NCI-H446 treated with DMSO at 0.1 percent for 48 hours (cell line): ENCODE measurements around the gene ASAP2.
A peak's percentile ranks its signal among the peaks of the same experiment; 100 is the strongest.

Source experiments
- DNase-seq: peaks from one replicate; lab custom pipeline; 2025; lab: John Stamatoyannopoulos, UW

The ASAP2 gene

DNA sequence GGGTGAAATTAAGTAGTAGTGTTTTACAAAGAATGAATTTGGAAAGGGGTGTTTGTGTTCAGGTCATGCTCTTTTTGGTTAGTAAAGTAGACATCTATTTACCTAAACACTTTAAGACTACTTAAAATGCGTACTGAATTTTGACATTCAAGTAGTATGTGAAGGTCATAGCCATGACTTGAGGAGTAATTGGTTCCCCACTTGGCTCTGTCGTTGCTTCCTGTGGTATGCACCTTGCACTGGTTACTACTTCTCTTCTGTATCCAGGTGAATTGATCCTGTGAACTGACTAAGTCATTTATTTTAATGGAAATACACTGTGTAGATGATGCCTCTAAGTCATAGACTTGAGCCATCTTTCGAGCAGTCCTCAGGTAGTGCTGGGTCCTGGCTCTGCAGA is 118.8 kb downstream of the ASAP2 start:
- no peak for DNase-seq

DNA sequence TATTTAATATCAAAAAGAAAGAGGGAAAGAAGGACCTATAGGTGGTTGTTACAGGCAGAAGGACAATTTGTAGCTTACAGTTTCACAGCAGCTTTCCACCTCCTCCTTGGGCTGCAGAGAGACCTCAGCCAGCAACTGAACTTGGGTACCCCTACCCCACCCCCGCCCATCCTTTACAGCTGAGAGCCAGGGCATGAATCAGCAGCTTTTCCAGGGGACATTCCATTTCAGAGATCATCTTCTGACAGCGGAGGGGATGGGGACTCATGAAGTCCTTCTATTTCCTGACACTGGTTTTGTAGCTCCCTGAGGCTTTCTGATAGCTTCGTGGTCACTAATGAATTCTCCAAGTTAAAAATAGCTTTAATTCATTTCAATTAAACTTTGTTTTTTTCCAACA is 120.4 kb downstream of the ASAP2 start:
- no peak for DNase-seq

DNA sequence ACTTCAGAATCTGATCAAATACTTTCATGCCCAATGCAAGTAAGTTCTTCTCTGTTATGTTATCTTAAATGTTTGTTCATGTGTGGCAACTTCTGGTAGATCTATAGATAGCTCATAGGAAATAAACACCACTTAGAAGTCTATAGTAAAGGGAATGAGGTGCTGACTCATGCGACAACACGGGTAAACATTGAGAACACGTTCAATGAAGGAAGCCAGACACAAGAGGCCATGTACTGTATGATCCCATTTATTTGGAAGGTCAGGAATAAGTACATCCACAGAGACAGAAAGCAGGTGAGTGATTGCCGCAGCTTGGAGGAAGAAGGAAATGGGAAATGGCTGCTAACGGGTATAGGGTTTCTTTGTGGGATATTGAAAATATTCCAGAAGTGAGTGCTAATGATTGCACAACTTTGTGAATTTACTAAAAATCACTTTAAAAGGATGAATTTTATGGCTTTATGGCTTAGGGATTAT is 121.3 kb downstream of the ASAP2 start:
- no peak for DNase-seq

DNA sequence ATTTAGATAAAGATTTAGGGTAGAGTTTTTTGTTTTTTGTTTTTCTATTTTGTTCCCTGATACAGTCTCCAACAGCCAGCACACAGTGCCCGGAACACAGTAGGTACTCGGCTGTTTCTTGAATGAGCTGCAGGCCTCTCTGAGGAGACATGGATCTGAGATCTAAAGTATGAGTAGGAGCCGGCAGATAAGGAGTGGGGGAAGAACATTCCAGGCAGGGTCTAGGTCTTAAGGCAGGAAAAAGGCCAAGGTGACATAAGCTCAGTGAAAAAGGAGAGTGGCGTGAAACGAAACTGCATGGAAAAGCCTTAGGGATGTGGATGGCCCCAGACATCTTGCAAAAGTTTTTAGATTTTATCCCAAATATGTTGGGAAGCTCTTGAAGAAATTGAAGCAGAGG is 122.3 kb downstream of the ASAP2 start:
- DNase-seq: no peak

DNA sequence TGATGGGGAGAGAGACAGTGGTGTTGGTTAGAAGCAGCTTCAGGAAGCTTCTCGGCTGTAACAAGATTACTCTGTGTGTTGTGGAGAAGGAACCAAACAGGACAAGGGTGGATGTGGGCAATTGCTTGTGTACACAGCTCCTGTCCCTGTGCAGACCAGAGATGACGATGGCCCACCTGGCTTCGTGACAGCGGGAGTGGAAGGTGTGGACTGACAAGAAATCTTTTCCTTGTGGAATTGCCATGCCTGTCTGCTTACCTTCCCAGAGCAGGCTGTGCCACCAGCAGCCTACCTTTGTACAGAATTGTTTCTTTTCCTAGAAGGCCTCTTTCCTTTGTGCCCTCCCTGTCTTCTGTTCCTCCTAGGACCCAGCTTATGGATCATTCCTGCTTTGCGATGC is 122.9 kb downstream of the ASAP2 start:
- DNase-seq: no peak

DNA sequence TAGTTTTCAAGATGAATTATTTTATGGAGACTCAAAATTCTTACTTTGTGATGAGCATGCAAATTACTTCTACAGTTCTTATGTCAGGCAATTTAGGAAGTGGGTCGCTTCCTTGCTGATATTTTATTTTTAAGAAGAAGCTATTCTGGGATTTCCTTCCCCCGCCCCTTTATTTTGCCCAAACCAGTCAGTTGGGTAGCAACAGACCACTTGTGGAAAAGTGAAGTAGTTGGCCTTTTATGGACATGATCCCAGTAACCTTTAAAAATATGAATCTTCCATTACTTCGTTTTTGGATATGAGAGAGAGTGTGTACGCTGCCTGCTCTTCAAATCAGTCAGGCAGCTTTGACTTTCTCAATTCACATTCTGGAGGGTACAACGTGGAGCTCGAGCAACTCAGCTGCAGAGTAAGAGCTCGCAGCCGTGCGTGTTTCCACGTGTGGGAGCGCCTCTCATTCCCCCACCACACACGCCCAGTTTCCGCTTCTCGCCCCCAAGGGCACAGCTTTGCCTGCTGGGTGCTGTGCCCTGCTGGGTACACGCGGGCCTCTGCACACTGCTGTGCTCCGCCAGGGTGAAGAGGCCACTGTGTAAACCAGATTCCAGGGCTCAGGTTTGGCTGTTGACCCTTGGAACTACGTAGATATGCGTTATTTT is 124.1 kb downstream of the ASAP2 start:
- no peak for DNase-seq

DNA sequence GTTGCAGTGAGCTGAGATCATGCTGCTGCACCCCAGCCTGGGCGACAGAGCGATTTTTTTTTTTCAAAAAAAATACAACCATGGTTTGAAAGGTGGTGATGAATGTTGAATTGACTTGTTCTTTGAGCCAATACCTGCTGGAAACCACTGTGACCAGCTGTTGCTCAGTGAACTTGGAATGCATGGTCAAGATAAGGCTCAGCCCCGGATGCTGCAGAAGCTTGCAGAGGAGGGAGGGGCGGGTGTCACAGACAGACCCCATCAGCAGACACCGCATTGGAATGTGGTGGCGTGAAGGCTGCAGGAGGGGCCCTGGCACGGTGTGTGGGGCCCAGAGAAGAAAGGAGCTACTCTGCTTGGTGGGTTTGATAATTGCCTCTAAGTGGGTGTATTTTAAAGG is 125.1 kb downstream of the ASAP2 start:
- no peak for DNase-seq

DNA sequence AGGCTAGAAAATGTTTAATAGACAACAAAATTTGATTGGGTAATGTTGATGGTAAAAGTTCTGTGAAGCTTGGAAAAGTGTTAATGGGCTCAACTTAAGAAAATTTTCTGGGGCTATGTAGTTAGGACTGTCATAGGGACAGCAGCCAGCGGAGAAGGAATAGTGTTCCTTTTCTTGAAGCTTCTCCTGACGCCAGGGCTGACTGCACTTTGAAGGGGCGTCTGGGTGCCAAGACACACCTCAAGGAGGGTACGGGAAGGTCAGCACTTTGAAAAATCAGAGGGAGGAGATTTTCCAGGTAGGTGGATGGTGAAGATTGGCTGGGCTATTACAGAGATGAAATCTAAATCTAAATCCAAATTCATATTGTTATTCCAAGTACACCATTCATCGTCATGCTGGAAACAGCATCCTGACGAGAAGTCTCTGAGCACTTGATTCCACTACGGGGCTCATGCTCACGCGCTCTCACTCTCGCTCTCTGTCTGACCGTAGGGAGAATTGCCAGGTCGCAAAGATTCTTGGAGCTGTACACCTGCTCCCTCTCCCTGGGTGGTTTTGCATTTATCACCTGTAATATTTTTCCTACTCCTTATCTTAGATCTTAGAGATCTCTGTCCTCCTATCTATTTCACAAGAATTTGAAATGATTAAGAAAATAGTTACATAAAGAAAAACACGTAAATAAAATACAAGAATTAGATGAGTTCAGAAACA is 125.7 kb downstream of the ASAP2 start:
- no peak for DNase-seq

DNA sequence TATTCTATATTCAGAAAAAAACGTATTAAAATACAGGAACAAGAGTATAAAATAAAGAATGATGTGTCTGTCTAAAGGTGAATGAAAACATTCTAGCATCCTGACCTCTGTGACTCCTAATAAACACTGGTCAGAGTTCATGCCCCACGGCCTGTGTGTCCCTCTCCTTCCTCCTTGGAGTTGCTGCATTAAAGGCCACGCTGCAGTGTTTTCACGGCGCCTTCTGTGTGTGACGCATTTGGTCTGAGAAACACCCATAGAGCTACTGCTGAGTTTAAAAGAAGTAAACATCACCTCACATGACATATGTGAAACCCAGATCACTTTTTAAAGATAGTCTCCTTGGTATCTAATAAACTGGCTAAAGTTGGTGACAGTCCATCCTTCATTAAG is 126.2 kb downstream of the ASAP2 start:
- no peak for DNase-seq

DNA sequence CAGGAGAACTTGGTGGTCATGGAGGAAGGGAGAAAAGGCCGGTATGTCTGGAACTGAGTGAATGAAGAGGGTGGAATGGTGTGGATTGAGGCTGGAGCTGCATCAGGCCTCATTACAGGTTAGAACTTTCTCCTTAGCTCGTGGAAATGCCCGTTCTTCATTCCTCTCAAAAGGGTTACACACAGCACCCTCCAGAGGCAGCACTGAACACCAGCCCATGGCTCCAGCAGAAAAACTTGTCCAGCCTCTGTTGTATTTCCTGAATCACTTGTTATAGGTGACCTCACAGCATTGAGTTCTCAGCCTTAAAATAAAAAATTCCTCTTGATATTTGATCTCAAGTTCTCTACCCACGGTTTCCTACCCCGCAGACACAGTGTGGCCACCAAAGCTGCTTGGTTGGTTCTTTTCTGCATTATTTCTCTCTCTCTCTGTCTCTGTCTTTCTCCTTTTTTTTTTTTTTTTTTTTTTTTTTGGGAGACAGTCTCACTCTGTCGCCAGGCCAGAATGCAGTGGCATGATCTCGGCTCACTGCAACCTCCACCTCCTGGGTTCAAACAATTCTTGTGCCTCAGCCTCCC is 127.1 kb downstream of the ASAP2 start:
- no peak for DNase-seq

DNA sequence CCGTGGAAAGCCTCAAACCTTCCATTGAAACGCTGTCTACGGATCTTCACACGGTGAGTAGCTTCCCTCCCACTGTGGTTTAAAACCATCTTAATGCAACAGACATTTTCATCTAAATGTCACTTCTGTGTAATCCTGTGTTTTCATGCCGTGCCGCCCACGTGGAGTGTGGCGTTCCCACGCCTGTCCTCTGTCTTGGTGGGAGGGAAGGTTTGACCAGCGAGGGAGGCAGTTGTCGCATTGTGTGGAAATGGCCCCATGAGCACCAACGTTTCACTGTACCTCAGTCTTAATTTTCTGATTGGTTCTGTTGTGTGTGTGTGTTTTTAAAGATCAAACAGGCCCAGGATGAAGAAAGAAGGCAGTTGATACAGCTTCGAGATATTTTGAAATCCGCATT is 128.1 kb downstream of the ASAP2 start:
- no peak for DNase-seq

DNA sequence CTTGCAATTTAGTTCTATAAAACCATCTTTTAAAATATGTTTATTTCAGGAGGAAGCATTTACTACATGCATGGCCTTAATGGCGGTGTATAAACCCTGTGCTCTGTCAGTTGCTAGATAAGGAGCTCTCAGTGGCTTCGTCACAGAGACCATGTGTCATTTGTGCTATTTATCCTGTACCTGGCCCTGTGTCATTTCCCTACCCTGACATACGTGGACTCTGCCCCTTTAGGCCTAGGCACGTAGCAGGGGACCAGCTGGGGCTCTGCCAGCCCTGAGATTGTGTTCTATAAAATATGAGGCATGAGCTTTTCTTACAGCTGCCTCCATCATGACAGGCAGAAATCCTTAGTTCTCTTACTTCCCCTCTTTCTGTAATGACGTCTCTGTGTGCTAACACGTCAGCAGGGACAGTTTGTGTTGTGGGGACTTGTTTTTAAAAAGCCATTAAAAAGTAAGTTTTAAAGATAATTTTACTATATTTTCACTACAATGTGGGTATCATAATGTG is 128.8 kb downstream of the ASAP2 start:
- DNase-seq: no peak

DNA sequence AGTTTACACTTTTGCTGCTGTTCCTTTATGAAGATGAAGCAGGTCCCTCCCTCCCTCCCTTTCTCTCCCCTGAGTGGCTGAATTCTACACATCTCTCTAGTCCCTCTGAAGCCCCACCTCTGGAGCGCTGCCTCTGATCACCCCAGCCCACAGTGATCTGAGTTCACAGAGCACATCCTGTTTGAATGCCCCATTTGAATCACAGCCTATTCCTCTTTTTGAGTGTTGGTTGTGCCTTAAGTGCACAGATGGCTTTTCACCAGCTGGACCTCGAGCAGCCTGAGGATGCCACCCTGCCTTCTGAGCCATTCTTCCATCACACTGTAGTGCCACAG is 129.6 kb downstream of the ASAP2 start:
- peak; percentile 62 for DNase-seq

DNA sequence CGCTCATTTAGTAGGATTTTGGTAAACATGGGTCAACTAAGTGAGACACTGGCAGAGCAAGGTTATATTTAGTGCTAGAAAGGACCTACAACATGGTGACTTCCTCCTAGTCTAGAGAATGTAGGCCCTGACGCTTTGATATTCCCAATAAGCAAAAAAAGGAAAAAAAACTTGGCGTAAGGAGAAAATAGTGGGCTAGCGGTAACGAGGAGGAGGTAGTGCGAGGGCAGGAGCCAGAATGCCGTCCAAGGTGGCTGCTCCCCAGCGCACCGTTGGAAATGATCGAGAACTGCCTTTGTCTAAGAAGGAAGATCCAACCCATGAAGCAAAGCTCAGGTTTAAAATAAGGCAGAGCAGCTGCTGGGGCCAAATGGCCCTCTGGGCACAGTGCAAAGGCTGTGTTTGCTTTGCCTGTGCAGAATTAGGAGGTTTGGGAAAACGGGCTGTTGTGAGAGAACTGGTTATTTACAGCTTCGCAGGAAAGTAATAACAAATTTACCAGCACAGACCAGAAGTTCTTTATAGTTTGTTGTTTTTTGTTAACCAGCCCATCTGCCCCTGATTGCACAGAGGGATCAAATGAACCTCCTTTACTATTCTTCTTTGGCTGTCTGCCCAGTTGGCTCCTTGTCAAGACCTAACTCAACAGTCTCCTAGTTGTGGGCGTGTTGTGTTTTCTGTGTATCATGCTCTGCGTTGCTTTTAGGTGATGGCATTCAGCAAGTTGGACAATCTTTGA is 130.1 kb downstream of the ASAP2 start:
- peak; percentile 95 for DNase-seq

DNA sequence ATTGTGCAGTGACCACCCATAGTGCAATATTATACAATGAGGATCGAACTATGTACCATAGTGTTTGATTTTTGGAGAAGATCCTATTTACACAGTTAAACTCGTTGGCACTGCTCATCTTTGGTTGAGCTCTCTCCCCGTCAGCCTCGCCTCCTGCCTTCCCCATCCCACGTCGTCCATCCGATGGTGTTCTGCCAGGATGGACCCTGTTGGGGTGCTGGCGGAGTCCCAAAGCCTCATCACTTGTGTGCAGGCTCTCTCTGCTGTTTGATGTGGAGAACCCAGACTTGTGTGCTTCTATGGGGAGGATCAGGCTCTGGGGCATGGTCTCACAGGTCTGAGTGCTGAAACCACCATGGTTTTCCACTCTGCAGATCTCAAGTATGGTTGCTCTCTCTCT is 131.3 kb downstream of the ASAP2 start:
- no peak for DNase-seq

DNA sequence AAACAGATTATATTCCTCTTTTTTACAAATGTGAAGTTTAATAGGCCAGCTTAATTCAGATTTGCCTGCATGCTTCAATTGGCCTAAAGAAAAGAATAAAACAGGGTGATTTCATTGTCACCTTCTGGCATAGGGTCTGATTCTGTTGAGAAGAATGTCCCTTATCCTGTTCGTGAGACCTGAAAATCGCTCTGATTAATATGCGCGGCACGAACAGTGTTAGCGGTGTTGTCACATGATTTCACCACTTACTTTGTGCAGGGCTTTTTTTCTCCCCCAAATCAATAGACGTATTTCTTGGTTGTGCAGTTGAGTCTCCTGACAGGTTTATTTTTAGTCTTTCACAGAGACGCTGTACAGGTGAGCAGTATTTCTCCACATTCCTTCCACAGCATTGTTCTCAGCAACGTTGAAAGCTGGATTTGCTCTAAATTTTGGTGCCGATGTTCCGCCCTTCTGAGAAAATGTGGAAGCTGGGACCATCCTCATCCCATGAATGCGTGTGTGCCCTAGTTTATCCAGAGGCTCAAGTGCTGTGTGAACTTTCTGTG is 134.8 kb downstream of the ASAP2 start:
- no peak for DNase-seq

DNA sequence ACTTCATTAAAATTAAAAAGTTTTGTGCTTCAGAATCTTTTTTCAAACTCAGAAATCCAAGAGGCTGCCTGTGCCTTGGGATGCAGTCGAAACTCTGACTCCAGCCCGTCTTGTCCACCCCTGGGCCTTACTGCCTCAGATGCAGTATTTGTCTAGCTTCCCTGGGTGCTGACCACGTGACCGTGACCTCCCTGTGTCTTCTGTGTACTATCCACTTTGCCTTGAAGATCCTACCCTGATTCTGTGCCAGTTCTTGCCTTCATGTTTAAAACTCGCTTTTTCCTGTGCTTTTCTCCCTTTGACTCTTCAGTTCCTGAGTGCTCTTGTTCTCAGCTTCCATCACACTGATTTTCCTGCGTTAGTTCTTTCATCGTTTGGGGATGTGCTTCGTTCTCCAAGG is 136.0 kb downstream of the ASAP2 start:
- DNase-seq: no peak

DNA sequence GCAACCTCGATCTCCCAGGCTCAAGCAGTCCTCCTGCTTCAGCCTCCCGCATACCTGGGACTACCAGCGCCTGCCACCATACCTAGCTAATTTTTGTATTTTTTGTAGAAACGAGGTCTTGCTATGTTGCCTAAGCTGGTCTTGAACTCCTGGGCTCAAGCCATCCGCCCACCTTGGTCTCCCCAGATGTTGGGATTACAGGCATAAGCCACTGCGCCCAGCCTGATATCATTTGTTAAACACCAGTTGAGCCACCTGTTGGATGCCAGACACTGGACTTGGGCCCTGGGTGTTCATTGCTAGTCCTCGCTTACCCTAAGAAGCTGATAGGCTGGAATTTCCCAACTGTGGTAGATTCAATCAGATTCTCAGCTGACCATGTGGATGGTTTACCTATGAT is 136.9 kb downstream of the ASAP2 start:
- no peak for DNase-seq

DNA sequence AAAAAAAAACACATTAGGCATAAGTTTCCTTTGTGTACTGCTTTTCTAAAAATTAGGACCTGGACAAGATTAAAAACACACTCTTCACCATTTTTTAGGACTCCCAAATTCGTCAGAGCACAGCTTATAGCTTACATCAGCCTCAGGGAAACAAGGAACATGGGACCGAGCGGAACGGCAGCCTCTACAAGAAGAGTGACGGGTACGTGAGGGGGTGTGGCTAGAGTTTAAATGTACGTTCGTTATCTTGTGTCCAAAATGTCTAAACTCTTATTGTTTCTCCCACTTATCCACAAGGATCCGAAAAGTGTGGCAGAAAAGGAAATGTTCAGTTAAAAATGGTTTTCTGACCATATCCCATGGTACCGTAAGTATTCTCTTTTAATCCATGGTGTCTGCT is 137.8 kb downstream of the ASAP2 start:
- no peak for DNase-seq

DNA sequence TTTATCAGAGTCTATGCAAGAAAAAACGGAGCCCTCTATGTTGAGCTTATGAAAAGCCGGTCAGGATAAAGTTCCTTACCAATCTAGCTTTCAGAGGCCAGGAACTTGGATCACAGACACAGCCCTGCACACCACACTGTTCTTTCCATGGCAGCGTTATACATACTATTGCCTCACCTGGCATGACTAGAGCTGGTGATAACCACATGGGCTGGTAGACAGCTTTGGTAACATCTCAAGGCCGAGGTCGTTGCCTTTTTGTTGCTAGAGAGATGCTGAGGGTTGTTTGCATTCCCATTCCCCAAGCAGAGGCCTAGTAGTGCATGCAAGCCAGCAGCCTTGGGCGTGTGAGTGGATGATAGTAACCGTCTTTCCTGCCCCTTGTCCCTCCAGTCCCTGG is 138.7 kb downstream of the ASAP2 start:
- DNase-seq: no peak

DNA sequence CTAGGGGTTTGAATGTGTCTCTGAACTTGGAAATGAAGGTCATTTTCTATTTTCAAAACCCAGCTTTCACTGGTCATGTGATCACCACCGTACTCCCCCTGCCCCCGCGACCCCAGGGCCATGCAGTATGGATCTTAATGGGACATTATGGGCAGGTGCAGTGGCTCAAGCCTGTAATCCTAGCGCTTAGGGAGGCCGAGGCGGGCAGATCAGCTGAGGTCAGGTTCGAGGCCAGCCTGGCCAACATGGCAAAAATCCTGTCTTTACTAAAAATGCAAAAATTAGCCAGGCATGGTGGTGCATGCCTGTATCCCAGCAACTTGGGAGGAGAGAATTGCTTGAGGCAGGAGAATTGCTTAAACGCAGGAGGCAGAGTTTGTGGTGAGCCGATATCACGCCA is 139.4 kb downstream of the ASAP2 start:
- no peak for DNase-seq

DNA sequence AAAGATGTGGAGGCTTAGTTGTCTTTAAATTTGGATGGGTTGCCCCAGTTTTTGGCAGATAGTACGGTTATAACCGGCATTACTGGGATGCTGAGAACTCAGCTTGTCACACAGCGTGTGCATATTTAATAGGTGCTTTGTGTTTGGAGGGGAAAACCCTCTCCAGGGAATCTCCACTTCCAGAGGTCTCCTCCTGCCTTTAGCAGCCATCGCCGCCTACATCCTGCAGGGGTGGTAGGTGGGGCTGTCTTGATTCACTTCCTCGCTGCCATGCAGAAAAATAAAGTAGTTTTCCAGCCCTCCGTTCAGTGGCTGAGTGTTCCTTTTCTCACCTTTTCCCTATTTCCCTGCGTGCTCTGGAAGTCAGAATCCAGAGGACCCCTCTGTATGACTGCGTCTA is 140.3 kb downstream of the ASAP2 start:
- no peak for DNase-seq
